ENCODE data around the gene LRP4. TPM values are rescaled to one million over a fixed set of nuclear protein-coding genes. Genes with fewer than 3 reads are reported as not detected.
A peak's percentile ranks its signal among the peaks of the same experiment; 100 is the strongest.

LRP4 gene
- total and polyA plus RNA-seq, 2 of the 13 experiments (the other 11 are each of a cell fraction or from before 2014, with no cell fraction given): 4.7 to 13.3 TPM

- peak; percentile 85 for TF ChIP-seq ZNF687 (CRISPR knock-in tag; IDR thresholded peaks at IDR 0.05)
- peak; percentile 77; the same call in 1 of the 2 replicates for TF ChIP-seq ZNF691 (CRISPR knock-in tag; IDR thresholded peaks at IDR 0.05; ENCODE audit: borderline replicate concordance, low read depth)
- no peak for TF ChIP-seq NCOA5 (CRISPR knock-in tag; IDR thresholded peaks at IDR 0.05)
- TF ChIP-seq ZNF512B (CRISPR knock-in tag; IDR thresholded peaks at IDR 0.05; ENCODE audit: borderline replicate concordance): no peak
- TF ChIP-seq ZNF704 (CRISPR knock-in tag; IDR thresholded peaks at IDR 0.05; ENCODE audit: borderline replicate concordance): no peak
- TF ChIP-seq LCORL (IDR thresholded peaks at IDR 0.05): no peak
- TF ChIP-seq LCORL (CRISPR knock-in tag; IDR thresholded peaks at IDR 0.05): peak; percentile 80
- TF ChIP-seq NFKBIZ (CRISPR knock-in tag; IDR thresholded peaks at IDR 0.05): no peak
- TF ChIP-seq NR3C1 (CRISPR knock-in tag; IDR thresholded peaks at IDR 0.05): no peak
- TF ChIP-seq SKI (IDR thresholded peaks at IDR 0.05; ENCODE audit: partially characterized antibody): no peak
- TF ChIP-seq BRD4 (CRISPR knock-in tag; IDR thresholded peaks at IDR 0.05): no peak; the same call in 1 of the 2 replicates
- TF ChIP-seq ZFX (CRISPR knock-in tag; IDR thresholded peaks at IDR 0.05; ENCODE audit: low read depth): peak; percentile 67
- no peak for TF ChIP-seq ZSCAN25 (CRISPR knock-in tag; IDR thresholded peaks at IDR 0.05)
- no peak for TF ChIP-seq ZNF17 (CRISPR knock-in tag; IDR thresholded peaks at IDR 0.05)
- TF ChIP-seq ZNF468 (CRISPR knock-in tag; IDR thresholded peaks at IDR 0.05): no peak
- no peak for TF ChIP-seq GLMP (CRISPR knock-in tag; IDR thresholded peaks at IDR 0.05; ENCODE audit: borderline replicate concordance)
- 0 out of 2 replicates have a peak, but pooled peaks have one; percentile 32 for TF ChIP-seq ZNF501 (CRISPR knock-in tag; IDR thresholded peaks at IDR 0.05)
- TF ChIP-seq ZSCAN22 (CRISPR knock-in tag; IDR thresholded peaks at IDR 0.05): peak; percentile 64; the same call in 1 of the 2 replicates
Measured at GRCh38 chr11:46936138-46937110, 18.1 kb upstream of the LRP4 start, which contains the start of gene CSTPP1 (continued).

All from HepG2 (cell line).